Putamen (tissue), 1 donor: ENCODE data around the gene GRIK4.

Experiments
- DNase-seq: peaks from one replicate; pipeline ENCODE4 v3.0.0-alpha.2; 2016; ENCODE audit warnings: low spot score

GRIK4 gene

GRCh38 chr11:120707663-120708062 is 196.1 kb downstream of the GRIK4 start:
- DNase-seq: no peak

- DNase-seq: no peak
These were observed 197.1 kb downstream of the GRIK4 start for GRCh38 chr11:120708511-120709183.

GRCh38 chr11:120709808-120710207 is 198.3 kb downstream of the GRIK4 start:
- DNase-seq: no peak

- peak; percentile 68 for DNase-seq
These were observed 199.0 kb downstream of the GRIK4 start for GRCh38 chr11:120710354-120711131.

GRCh38 chr11:120712014-120712413 is 200.5 kb downstream of the GRIK4 start:
- no peak for DNase-seq

- no peak for DNase-seq
These were observed 201.3 kb downstream of the GRIK4 start for GRCh38 chr11:120712881-120713280.

GRCh38 chr11:120713296-120713695 is 201.7 kb downstream of the GRIK4 start:
- no peak for DNase-seq

- no peak for DNase-seq
These were observed 202.9 kb downstream of the GRIK4 start for GRCh38 chr11:120714438-120714837.

- DNase-seq: no peak
These were observed 203.7 kb downstream of the GRIK4 start for GRCh38 chr11:120715239-120715638.

- DNase-seq: no peak
These were observed 205.5 kb downstream of the GRIK4 start for GRCh38 chr11:120717042-120717441.

GRCh38 chr11:120717623-120718022 is 206.1 kb downstream of the GRIK4 start:
- no peak for DNase-seq

GRCh38 chr11:120718171-120718570 is 206.6 kb downstream of the GRIK4 start:
- DNase-seq: no peak

GRCh38 chr11:120719348-120719747 is 207.8 kb downstream of the GRIK4 start:
- DNase-seq: no peak

- DNase-seq: no peak
These were observed 209.2 kb downstream of the GRIK4 start for GRCh38 chr11:120720760-120721159.

GRCh38 chr11:120722524-120722923 is 211.0 kb downstream of the GRIK4 start:
- DNase-seq: no peak

GRCh38 chr11:120723751-120724150 is 212.2 kb downstream of the GRIK4 start:
- DNase-seq: no peak

GRCh38 chr11:120727752-120728151 is 216.2 kb downstream of the GRIK4 start:
- no peak for DNase-seq

- no peak for DNase-seq
These were observed 223.5 kb downstream of the GRIK4 start for GRCh38 chr11:120735035-120735434.

GRCh38 chr11:120738516-120739046 is 227.0 kb downstream of the GRIK4 start:
- no peak for DNase-seq

GRCh38 chr11:120739780-120740179 is 228.2 kb downstream of the GRIK4 start:
- no peak for DNase-seq

- DNase-seq: no peak
These were observed 228.8 kb downstream of the GRIK4 start for GRCh38 chr11:120740380-120740779.

- DNase-seq: no peak
These were observed 232.8 kb downstream of the GRIK4 start for GRCh38 chr11:120744016-120744994.
